Measurements from ENCODE around the gene FAM181A. TPM values are rescaled to one million over a fixed set of nuclear protein-coding genes. Genes with fewer than 3 reads are reported as not detected.

The FAM181A gene
- total and polyA plus RNA-seq, 2 experiments from 2014 or later = not detected

DNA sequence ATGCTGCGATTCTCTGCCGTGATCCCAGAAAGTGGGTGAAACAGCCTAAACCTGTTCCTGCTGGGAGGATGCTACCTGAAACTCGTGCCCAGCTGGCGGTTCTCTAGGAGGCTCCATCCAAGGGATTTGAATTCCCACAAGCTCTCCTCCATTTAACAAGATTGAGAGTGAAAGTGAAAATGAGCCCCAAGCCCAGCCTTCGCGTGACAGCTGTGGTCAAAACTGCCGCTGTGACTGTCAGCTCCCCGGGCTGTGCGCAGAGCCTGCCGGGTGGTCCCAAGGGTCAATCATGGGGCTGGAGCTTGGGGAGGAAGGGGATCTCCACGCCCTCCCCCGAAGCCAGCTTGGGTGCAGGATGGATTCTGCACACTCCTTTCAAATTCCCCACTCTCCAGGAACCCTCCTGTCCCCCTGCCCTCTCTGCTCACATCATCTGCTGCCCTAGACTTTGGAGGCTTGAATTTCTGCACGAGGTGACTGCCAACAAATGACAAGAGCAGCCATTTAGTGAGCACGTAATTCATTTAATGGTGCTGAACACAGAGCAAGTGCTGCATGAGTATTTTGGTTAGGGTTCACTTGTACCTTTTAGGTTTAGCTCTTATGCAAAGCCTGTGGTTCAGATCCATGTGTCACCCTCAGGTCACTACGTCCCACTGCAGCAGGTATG is 44.0 kb downstream of the FAM181A start (continued):
- TF ChIP-seq, protein P1, sequence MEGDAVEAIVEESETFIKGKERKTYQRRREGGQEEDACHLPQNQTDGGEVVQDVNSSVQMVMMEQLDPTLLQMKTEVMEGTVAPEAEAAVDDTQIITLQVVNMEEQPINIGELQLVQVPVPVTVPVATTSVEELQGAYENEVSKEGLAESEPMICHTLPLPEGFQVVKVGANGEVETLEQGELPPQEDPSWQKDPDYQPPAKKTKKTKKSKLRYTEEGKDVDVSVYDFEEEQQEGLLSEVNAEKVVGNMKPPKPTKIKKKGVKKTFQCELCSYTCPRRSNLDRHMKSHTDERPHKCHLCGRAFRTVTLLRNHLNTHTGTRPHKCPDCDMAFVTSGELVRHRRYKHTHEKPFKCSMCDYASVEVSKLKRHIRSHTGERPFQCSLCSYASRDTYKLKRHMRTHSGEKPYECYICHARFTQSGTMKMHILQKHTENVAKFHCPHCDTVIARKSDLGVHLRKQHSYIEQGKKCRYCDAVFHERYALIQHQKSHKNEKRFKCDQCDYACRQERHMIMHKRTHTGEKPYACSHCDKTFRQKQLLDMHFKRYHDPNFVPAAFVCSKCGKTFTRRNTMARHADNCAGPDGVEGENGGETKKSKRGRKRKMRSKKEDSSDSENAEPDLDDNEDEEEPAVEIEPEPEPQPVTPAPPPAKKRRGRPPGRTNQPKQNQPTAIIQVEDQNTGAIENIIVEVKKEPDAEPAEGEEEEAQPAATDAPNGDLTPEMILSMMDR (conservative IDR thresholded peaks at IDR 0.05; ENCODE audit: low read depth in 2 of 2) = no peak
- no peak for TF ChIP-seq EZH2 (IDR thresholded peaks at IDR 0.05; ENCODE audit: low read depth, unreplicated experiment)
- no peak for TF ChIP-seq STAT1 (IDR thresholded peaks at IDR 0.05; ENCODE audit: unreplicated experiment)
- no peak for TF ChIP-seq ZNF331 (CRISPR knock-in tag; IDR thresholded peaks at IDR 0.05; ENCODE audit: low read depth)
- TF ChIP-seq, protein P2, sequence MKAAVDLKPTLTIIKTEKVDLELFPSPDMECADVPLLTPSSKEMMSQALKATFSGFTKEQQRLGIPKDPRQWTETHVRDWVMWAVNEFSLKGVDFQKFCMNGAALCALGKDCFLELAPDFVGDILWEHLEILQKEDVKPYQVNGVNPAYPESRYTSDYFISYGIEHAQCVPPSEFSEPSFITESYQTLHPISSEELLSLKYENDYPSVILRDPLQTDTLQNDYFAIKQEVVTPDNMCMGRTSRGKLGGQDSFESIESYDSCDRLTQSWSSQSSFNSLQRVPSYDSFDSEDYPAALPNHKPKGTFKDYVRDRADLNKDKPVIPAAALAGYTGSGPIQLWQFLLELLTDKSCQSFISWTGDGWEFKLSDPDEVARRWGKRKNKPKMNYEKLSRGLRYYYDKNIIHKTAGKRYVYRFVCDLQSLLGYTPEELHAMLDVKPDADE (IDR thresholded peaks at IDR 0.05) = no peak

DNA sequence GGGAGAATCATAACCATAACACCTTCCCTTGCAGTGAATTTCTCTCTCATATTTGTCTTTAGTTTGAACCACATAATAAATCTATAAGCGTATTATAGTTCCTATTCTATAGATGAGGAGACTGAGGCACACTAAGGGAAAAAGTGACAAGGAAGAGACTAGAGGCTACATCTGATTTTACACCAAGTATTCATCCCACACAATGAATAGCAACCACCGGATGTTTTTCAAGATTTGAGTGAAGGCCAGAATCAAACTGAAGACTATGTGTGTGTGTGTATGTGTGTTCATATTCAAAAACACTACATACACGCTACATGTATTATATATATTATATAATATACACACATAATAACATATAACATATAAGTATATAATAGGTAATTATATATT is 44.5 kb downstream of the FAM181A start:
- H3K4me3 Mint-ChIP-seq = no peak overlapping the region
- Histone ChIP-seq H3K27ac (ENCODE audit: low read depth) (no peak overlapping the region), H3K27me3 (ENCODE audit: insufficient read depth) (no peaks in the 10 kb centered on the region), H3K4me2 (no peak overlapping the region), H3K79me2 (replicated peaks; ENCODE audit: insufficient read depth) (no peaks in the 10 kb centered on the region), H3F3A (replicated peaks; ENCODE audit: low read depth) (no peaks in the 10 kb centered on the region), H2AFZ (no peak overlapping the region), H3K9me2 (ENCODE audit: insufficient read depth) (no peaks in the 10 kb centered on the region), H3K36me3 (ENCODE audit: insufficient read depth) (no peaks in the 10 kb centered on the region), H3K4me1 (ENCODE audit: insufficient read depth) (no peaks in the 10 kb centered on the region; the same call in 1 of the 2 replicates), H4K20me1 (replicated peaks; ENCODE audit: insufficient read depth) (no peaks in the 10 kb centered on the region), H3K4me3 (no peak overlapping the region)
- peaks cover 10% of the 10 kb centered on the region for H3K4me1 Mint-ChIP-seq
- H3K27me3 Mint-ChIP-seq (ENCODE audit: insufficient read depth, low read depth, poor library complexity) = peaks cover 7% of the 10 kb centered on the region
- H3K9me3 Mint-ChIP-seq = no peaks in the 10 kb centered on the region
- ATAC-seq (no peak), DNase-seq (ENCODE audit: low spot score) (no peak)
- no peak overlapping the region for H3K27ac Mint-ChIP-seq
- no peaks in the 10 kb centered on the region for H3K36me3 Mint-ChIP-seq (ENCODE audit: low read depth)
- no peak for TF ChIP-seq JUNB (IDR thresholded peaks at IDR 0.05; ENCODE audit: unreplicated experiment)
- TF ChIP-seq CREB1 (CRISPR knock-in tag; IDR thresholded peaks at IDR 0.05; ENCODE audit: low read depth) = no peak
- no peak for TF ChIP-seq NANOG (IDR thresholded peaks at IDR 0.05; ENCODE audit: borderline replicate concordance)
- TF ChIP-seq POLR2AphosphoS5 (IDR thresholded peaks at IDR 0.05; ENCODE audit: low read depth) = no peak
- no peak for TF ChIP-seq ZNF331 (CRISPR knock-in tag; IDR thresholded peaks at IDR 0.05; ENCODE audit: low read depth)
- TF ChIP-seq, protein P1 (conservative IDR thresholded peaks at IDR 0.05; ENCODE audit: low read depth in 2 of 2) = no peak
- no peak for TF ChIP-seq STAT1 (IDR thresholded peaks at IDR 0.05; ENCODE audit: unreplicated experiment)
- TF ChIP-seq, protein P3, sequence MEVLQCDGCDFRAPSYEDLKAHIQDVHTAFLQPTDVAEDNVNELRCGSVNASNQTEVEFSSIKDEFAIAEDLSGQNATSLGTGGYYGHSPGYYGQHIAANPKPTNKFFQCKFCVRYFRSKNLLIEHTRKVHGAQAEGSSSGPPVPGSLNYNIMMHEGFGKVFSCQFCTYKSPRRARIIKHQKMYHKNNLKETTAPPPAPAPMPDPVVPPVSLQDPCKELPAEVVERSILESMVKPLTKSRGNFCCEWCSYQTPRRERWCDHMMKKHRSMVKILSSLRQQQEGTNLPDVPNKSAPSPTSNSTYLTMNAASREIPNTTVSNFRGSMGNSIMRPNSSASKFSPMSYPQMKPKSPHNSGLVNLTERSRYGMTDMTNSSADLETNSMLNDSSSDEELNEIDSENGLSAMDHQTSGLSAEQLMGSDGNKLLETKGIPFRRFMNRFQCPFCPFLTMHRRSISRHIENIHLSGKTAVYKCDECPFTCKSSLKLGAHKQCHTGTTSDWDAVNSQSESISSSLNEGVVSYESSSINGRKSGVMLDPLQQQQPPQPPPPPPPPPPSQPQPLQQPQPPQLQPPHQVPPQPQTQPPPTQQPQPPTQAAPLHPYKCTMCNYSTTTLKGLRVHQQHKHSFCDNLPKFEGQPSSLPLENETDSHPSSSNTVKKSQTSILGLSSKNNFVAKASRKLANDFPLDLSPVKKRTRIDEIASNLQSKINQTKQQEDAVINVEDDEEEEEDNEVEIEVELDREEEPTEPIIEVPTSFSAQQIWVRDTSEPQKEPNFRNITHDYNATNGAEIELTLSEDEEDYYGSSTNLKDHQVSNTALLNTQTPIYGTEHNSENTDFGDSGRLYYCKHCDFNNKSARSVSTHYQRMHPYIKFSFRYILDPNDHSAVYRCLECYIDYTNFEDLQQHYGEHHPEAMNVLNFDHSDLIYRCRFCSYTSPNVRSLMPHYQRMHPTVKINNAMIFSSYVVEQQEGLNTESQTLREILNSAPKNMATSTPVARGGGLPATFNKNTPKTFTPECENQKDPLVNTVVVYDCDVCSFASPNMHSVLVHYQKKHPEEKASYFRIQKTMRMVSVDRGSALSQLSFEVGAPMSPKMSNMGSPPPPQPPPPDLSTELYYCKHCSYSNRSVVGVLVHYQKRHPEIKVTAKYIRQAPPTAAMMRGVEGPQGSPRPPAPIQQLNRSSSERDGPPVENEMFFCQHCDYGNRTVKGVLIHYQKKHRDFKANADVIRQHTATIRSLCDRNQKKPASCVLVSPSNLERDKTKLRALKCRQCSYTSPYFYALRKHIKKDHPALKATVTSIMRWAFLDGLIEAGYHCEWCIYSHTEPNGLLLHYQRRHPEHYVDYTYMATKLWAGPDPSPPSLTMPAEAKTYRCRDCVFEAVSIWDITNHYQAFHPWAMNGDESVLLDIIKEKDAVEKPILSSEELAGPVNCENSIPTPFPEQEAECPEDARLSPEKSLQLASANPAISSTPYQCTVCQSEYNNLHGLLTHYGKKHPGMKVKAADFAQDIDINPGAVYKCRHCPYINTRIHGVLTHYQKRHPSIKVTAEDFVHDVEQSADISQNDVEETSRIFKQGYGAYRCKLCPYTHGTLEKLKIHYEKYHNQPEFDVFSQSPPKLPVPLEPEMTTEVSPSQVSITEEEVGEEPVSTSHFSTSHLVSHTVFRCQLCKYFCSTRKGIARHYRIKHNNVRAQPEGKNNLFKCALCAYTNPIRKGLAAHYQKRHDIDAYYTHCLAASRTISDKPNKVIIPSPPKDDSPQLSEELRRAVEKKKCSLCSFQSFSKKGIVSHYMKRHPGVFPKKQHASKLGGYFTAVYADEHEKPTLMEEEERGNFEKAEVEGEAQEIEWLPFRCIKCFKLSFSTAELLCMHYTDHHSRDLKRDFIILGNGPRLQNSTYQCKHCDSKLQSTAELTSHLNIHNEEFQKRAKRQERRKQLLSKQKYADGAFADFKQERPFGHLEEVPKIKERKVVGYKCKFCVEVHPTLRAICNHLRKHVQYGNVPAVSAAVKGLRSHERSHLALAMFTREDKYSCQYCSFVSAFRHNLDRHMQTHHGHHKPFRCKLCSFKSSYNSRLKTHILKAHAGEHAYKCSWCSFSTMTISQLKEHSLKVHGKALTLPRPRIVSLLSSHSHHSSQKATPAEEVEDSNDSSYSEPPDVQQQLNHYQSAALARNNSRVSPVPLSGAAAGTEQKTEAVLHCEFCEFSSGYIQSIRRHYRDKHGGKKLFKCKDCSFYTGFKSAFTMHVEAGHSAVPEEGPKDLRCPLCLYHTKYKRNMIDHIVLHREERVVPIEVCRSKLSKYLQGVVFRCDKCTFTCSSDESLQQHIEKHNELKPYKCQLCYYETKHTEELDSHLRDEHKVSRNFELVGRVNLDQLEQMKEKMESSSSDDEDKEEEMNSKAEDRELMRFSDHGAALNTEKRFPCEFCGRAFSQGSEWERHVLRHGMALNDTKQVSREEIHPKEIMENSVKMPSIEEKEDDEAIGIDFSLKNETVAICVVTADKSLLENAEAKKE (CRISPR knock-in tag; IDR thresholded peaks at IDR 0.05) = no peak
- no peak for TF ChIP-seq EZH2 (IDR thresholded peaks at IDR 0.05; ENCODE audit: low read depth, unreplicated experiment)
- TF ChIP-seq, protein P2 (IDR thresholded peaks at IDR 0.05) = no peak
